Breast epithelium (tissue), 4 donors: Measurements from ENCODE around the gene PFN2. TPM values are rescaled to one million over a fixed set of nuclear protein-coding genes. Genes with fewer than 3 reads are reported as not detected.

Experiments used
- DNase-seq, 2 donors: peaks; one replicate each; pipeline ENCODE4 v3.0.0-alpha.2; 2019; ENCODE audit warnings: low spot score in 2 of 2
- H3K27ac ChIP-seq, 2 donors: fragments of 200-600 bp; sonication (generic) in 1 of 2; one replicate each; pipeline ENCODE4 v1.5.1; 2016 to 2019; ENCODE audit warnings: mild to moderate bottlenecking in 1 of 2
- H3K27me3 ChIP-seq, 2 donors: fragments of 200-600 bp; sonication (generic) in 1 of 2; one replicate each; pipeline versions ENCODE4 v1.5.1 to v1.6.0; 2017 to 2019; ENCODE audit warnings: control low read depth in 1 of 2, mild to moderate bottlenecking in 1 of 2
- H3K36me3 ChIP-seq: fragments of 200-600 bp; one replicate; pipeline ENCODE4 v1.5.1; 2019
- H3K4me1 ChIP-seq, 2 donors: fragments of 200-600 bp; sonication (generic); one replicate each; pipeline ENCODE4 v1.5.1; 2016 to 2019; ENCODE audit warnings: control low read depth in 1 of 2
- H3K4me3 ChIP-seq, 3 donors: fragments of 200-600 bp; sonication (generic); 1 replicate in 2 of 3; 2 replicates in 1 of 3; pipeline ENCODE4 v1.5.1; 2016 to 2019; ENCODE audit warnings: mild to moderate bottlenecking in 3 of 3, moderate library complexity in 2 of 3
- H3K9me3 ChIP-seq, 2 donors: fragments of 200-600 bp; sonication (generic) in 1 of 2; one replicate each; pipeline ENCODE4 v1.5.1; 2016 to 2019; ENCODE audit warnings: control low read depth in 1 of 2
- POLR2A ChIP-seq: fragments of 450-650 bp; IDR thresholded peaks from one replicate; pipeline ENCODE4 v1.6.1; 2016; ENCODE audit warnings: antibody characterized with exemption, mild to moderate bottlenecking, moderate library complexity
- POLR2AphosphoS5 ChIP-seq, 3 donors: sonication (generic); formaldehyde crosslinking; IDR thresholded peaks; one replicate each; pipeline ENCODE4 v1.6.1; 2017; ENCODE audit warnings: antibody characterized with exemption in 3 of 3
- intact Hi-C: fragments of 100-400 bp; cut with DNase I; formaldehyde crosslinking; loops from one replicate; pipeline ENCODE4 v1.15.1; 2023; ENCODE audit warnings: low total_unique reads
- total RNA-seq, 3 donors: library from RNA; depleted of rRNA; stranded (reverse); fragments of >200 nt; gene quantifications; one replicate each; pipeline ENCODE4 v1.1.0, GENCODE V29; 2016
- TF ChIP-seq, protein P1 (sequence below), 3 donors: fragments of 450-650 bp; IDR thresholded peaks; one replicate each; pipeline ENCODE4 v1.5.1; 2016 to 2017; ENCODE audit warnings: antibody characterized with exemption in 3 of 3, mild to moderate bottlenecking in 3 of 3, moderate library complexity in 3 of 3

The PFN2 gene
- total RNA-seq, 3 donors from 2014 or later, result 48.2 to 65.6 (median 49.8) TPM

DNA sequence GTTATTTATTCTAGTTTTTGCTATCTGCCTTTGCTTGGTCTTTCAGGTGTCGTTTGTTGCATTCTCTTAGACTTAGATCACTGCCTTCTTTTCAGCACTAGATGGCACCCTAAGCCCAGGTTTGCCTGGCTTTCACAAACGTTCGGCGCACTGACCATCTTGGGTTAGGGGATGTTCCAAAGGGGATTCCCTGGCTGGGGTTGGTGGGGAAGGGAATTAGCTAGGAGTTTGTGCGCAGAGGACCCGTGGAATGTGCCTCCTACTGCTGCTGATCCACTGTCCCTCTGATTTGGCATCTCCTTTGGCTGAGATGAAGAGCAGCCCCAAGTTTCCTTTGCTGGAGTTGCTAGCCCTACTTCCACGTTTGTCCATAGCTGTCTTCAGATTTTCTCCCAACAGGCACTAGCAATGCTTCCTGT lies 33.9 kb downstream of the PFN2 start:
- no peaks in the 10 kb centered on the region for H3K4me1 ChIP-seq
- H3K9me3 ChIP-seq, result peaks cover 0 to 6% of the 10 kb centered on the region in 2 donors
- TF ChIP-seq, protein P1, sequence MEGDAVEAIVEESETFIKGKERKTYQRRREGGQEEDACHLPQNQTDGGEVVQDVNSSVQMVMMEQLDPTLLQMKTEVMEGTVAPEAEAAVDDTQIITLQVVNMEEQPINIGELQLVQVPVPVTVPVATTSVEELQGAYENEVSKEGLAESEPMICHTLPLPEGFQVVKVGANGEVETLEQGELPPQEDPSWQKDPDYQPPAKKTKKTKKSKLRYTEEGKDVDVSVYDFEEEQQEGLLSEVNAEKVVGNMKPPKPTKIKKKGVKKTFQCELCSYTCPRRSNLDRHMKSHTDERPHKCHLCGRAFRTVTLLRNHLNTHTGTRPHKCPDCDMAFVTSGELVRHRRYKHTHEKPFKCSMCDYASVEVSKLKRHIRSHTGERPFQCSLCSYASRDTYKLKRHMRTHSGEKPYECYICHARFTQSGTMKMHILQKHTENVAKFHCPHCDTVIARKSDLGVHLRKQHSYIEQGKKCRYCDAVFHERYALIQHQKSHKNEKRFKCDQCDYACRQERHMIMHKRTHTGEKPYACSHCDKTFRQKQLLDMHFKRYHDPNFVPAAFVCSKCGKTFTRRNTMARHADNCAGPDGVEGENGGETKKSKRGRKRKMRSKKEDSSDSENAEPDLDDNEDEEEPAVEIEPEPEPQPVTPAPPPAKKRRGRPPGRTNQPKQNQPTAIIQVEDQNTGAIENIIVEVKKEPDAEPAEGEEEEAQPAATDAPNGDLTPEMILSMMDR (IDR thresholded peaks at IDR 0.05), result peak in 2 of 3 donors; percentile 45 to 47
- no peak for TF ChIP-seq POLR2A
- no peak overlapping the region for H3K27ac ChIP-seq
- H3K4me3 ChIP-seq, result no peak overlapping the region
- intact Hi-C loops, result no loop called here
- H3K36me3 ChIP-seq, result no peaks in the 10 kb centered on the region
- H3K27me3 ChIP-seq, result no peaks in the 10 kb centered on the region
- no peak for DNase-seq

DNA sequence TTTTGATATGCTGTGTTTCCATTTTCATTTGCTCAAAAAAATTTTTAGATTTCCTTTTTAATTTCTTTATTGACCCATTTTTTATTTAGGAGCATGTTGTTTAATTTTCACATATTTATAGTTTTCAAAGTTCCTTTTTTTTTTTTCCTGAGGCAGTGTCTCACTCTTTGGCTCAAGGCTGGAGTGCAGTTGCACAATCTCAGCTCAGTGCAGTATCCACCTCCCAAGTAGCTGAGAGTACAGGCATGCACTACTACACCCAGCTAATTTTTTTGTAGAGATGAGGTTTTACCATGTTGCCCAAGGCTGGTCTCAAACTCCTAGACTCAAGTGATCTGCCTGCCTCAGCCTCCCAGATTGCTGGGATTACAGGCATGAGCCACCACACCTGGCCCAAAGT lies 36.2 kb downstream of the PFN2 start:
- TF ChIP-seq POLR2A, result no peak
- TF ChIP-seq, protein P1 (IDR thresholded peaks at IDR 0.05), result no peak
- TF ChIP-seq POLR2AphosphoS5 (IDR thresholded peaks at IDR 0.05), result no peak
- Histone ChIP-seq H3K9me3 (peaks cover 0 to 6% of the 10 kb centered on the region in 2 donors), H3K27me3 (no peaks in the 10 kb centered on the region), H3K4me3 (no peak overlapping the region), H3K4me1 (no peaks in the 10 kb centered on the region), H3K27ac (no peak overlapping the region), H3K36me3 (no peaks in the 10 kb centered on the region)
- DNase-seq, result no peak
- intact Hi-C loops, result no loop called here

DNA sequence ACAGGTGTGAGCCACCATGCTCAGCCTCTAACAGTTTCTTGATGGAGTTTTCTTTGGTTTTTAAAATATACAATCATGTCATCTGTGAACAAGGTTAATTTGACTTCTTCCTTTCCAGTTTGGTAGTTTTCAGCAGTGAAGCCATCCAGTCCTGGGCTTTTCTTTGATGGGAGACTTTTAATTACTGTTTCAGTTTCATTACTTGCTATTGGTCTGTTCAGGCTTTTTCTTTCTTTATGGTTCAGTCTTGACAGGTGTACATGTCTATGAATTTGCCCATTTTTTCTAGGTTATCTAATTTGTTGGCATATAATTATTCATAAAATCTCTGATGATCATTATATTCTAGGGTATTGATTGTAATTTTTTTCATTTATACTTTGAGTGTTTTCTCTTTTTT lies 36.8 kb downstream of the PFN2 start:
- no peaks in the 10 kb centered on the region for H3K36me3 ChIP-seq
- no peak overlapping the region for H3K27ac ChIP-seq

DNA sequence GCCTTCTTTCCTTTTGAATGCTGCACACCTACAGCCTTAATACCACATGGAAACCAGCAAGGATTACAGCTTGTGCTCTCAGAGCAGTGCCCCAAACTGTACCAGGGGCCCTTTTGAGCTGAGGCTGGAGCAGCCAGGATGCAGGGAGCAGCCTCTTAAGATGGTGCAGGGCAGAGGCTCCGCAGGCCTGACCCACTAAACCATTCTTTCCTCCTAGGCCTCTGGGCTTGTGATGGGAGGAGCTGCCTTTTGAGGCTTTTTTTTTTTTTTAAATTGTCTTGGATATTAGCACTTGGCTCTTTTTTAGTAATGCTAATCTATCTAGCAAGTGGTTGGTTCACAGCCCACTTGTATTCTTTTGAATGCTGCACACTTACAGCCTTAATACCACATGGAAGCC lies 37.7 kb downstream of the PFN2 start:
- intact Hi-C loops, result no loop called here
- no peak for TF ChIP-seq POLR2A
- no peak for TF ChIP-seq POLR2AphosphoS5 (IDR thresholded peaks at IDR 0.05)
- TF ChIP-seq, protein P1 (IDR thresholded peaks at IDR 0.05), result no peak
- H3K9me3 ChIP-seq, result peaks cover 0 to 6% of the 10 kb centered on the region in 2 donors
- no peak overlapping the region for H3K4me3 ChIP-seq
- H3K4me1 ChIP-seq, result no peaks in the 10 kb centered on the region
- H3K27me3 ChIP-seq, result no peaks in the 10 kb centered on the region
- no peak overlapping the region for H3K27ac ChIP-seq
- H3K36me3 ChIP-seq, result no peaks in the 10 kb centered on the region
- DNase-seq, result no peak

More for the DNA sequence above, 36.8 kb downstream of the PFN2 start:
- Histone ChIP-seq H3K27me3 (no peaks in the 10 kb centered on the region), H3K4me1 (no peaks in the 10 kb centered on the region), H3K4me3 (no peak overlapping the region), H3K9me3 (peaks cover 0 to 6% of the 10 kb centered on the region in 2 donors)
- no peak for DNase-seq
- no peak for TF ChIP-seq POLR2AphosphoS5 (IDR thresholded peaks at IDR 0.05)
- TF ChIP-seq, protein P1 (IDR thresholded peaks at IDR 0.05), result no peak
- no peak for TF ChIP-seq POLR2A
- intact Hi-C loops, result no loop called here

DNA sequence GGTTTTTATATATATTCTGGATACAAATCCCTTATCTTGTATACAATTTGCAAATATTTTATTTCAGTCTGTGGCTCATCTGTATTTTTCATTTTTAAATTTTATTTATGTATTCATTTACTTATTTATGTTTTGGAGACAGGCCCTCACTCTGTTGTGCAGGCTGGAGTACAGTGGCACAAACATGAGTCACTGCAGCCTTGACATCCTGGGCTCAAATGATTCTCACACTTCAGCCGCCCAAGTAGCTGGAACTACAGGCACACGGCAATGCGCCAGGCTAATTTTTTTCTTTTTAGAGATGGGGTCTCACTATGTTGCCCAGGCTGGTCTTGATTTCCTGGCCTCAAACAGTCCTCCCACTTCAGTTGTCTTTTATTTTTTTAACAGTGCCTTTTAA lies 50.6 kb downstream of the PFN2 start:
- no peaks in the 10 kb centered on the region for H3K9me3 ChIP-seq
- H3K27ac ChIP-seq, result no peak overlapping the region
- no peaks in the 10 kb centered on the region for H3K36me3 ChIP-seq
- H3K4me3 ChIP-seq, result no peak overlapping the region
- no peak for DNase-seq
- TF ChIP-seq POLR2A (no peak), POLR2AphosphoS5 (IDR thresholded peaks at IDR 0.05) (no peak)
- TF ChIP-seq, protein P1 (IDR thresholded peaks at IDR 0.05), result no peak
- intact Hi-C loops, result no loop called here
- H3K27me3 ChIP-seq, result no peaks in the 10 kb centered on the region
- H3K4me1 ChIP-seq, result no peaks in the 10 kb centered on the region
